Right ventricle myocardium inferior (tissue), 1 donor: ENCODE data around the gene ERG. TPM values are rescaled to one million over a fixed set of nuclear protein-coding genes. Genes with fewer than 3 reads are reported as not detected.

Experiments
- ATAC-seq: fragments of 200-7000 bp; cut with Tn5 transposase; one replicate; pipeline ENCODE4 v1.9.1; 2020; ENCODE audit warnings: mild to moderate bottlenecking, moderate library complexity
- DNase-seq: peaks from one replicate; pipeline ENCODE4 v3.0.0; 2021; ENCODE audit errors: missing footprints
- intact Hi-C: fragments of 100-400 bp; cut with DNase I; formaldehyde crosslinking; loops from one replicate; pipeline ENCODE4 v1.11.0; 2022
- total RNA-seq: library from RNA; stranded (reverse); fragmentation: NEBNext Ultra II Directional; extraction: Animal tissue kit (Norgen Biotek cat#: 25700); gene quantifications from one replicate; pipeline ENCODE4 v1.2.1, GENCODE V29; 2021
- donor health status: DM: no; HTN: yes; CAD: no; lungs with severe emphysema.

ERG gene
- total RNA-seq, 1 donor from 2014 or later, result 18.1 TPM

DNA sequence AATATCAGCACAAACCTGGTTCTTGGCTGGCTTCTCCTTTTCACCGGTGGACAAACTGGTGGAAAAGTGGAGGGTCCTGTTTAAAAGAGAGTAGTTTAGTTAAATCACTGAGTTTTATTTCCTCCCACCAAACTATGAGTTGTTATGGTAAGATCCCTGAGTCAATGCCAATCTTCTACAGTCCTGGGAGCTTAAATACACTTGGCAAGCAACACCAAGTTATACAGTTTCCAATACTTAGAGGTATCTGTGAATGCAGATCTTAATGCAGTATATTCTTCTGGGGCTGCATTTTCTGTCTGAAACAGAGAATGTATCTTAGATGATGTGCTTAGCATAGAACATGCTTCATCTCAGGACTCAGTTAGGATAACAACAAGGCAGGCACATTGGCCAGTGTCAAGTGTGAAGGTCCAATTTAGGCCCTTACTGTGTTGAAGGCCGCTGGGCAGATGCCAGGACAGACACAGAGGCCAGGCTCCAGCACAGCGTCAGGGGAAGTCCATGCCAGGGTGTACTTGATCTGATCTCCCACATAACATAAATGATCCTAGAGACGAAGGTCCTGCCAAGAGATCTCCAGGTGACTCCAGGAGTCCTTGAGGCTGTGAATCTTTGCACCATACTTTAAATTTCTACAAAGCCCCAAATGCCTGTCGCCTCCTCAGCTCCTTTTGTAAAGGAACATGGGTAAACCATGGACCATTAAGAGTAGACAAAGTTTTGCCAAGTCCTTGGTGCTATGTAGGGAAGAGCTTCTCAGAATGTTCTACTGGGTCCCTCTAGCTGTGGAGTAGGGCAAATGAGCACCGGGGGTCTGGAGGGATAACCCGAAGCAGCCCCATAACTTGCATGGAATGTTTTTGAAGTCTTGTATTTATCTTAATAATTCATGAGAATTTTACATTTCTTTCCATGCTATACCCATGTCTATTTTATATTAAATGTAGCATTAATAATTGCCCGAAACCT lies 164.7 kb downstream of the ERG start:
- peak; percentile 65 for ATAC-seq
- DNase-seq, result no peak
- intact Hi-C loops, result no loop called here

DNA sequence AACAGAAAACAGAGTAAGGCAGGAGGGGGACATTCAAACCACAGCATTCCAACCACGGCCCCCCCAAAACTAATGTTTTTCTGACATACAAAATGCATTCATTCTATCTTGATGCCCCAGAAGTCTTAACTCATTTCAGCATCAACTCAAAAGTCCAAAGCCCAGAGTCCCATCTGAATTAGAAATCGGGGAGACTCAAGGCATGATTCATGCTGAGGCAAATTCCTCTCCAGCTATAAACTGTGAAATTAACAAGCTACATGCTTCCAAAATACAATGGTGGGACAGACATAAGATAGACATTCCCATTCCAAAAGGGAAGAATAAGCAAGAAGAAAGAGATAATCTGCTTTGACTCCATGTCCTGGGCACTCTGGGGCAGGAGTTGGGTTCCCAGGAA lies 167.6 kb downstream of the ERG start:
- DNase-seq (no peak), ATAC-seq (no peak)
- intact Hi-C loops, result no loop called here

Other genes starting within 250 kb of the ERG start
- gene KCNJ15, start 241.5 kb downstream of the ERG start, total RNA-seq, result 0.46 TPM